Activated CD4-positive, alpha-beta T cell treated with anti-CD3 and anti-CD28 coated beads, Interleukin-10, Interleukin-2, amounts not matched to agents 100 ng/mL and 50 ng/mL, durations not matched to agents 16 hours and 8 hours (primary cell): ENCODE data around the gene ADAMTS12.

Source experiments
- DNase-seq: peaks from one replicate; pipeline ENCODE4 v3.0.0-alpha.2; 2020

ADAMTS12 gene

DNA sequence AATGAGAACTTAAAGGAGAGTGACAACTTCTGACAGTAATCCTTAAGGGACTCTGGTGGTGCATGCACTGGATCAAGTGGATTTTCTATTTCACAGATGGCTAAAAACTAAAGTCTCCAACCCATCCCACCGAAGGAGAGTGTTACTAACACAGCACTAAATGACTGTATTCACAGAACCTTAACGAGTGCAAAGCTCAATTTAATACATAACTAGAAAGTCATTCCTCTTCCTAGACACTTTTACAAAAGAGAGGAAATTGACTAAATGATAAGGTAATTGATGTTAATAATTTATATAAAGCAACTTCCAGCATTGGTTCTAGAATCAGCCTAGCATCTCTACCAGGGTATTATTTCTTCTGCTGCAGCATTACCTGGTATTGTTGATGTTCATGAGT is 189.8 kb downstream of the ADAMTS12 start:
- no peak for DNase-seq

DNA sequence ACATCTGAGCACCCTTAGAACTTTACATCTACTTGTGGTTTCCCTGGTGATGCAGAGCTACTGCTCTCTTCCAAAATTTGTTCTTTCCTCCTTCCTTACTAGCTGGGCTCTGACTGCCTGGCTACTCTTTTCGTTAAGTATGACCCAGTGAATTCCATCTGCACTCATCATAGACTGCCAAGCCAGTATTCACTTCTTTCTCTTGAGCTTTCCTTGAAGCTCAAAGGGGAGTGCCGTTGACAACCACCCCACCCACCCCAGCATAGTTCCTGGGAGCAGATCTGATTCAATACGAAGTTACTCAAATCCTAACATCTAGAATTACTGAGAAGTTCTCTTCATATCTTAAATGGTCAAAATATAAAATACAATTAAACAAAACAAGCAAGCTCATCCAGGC is 190.5 kb downstream of the ADAMTS12 start:
- DNase-seq: no peak

DNA sequence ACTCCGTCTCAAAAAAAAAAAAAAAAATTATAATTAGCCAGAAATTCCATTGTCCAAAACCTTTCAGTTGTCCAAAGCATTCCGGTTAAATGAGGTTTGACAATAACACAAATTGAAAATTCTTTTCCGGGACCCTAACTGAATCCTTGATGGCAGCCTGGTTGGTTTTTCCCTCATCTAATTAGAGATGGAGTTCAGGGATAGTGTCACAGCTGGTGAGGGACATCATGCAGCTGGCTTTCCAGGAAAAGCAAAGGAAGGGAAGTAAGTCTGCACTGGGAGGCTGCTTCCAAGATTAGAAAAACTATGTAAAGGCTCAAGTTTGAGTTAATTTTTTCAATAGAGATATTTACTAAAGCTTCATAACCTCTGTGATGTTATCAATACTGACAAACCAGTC is 195.4 kb downstream of the ADAMTS12 start:
- DNase-seq: no peak

DNA sequence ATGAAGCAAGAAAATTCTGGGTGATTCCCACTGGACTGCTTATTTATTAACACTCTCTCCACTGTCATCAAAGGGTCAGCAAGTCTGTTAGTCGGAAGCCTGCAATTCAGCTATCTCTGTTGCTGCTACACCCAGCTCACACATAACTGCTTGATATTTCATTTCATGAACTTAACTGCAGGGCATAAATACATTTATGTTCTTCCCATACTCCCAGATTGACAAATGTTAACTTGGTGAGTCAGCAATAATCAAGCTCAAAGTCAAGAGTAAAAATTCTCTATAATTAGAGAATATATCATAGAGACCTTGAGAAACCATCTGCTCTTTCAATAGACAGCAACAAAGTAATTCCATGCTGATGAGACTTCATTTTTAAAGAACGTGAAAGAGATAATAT is 198.8 kb downstream of the ADAMTS12 start:
- DNase-seq: no peak

DNA sequence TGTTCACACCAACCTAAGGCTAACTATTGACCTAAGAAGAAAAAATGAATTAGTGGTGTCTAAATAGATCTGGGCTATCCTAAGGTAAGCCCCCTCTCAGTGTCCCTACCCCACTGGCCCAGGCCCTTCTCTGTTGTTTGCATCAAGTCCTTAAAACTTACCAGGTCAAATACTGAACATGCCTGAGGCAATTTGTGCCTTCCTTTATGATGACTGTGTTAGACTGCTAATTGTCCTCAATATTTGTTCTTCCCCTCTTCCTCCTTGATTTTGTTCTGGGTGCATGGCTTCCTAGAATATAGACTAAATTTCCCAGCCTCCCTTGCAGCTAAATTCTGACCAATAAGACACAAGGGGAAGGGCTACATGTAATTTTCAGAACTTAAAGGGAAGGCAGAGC is 199.9 kb downstream of the ADAMTS12 start:
- DNase-seq: no peak

DNA sequence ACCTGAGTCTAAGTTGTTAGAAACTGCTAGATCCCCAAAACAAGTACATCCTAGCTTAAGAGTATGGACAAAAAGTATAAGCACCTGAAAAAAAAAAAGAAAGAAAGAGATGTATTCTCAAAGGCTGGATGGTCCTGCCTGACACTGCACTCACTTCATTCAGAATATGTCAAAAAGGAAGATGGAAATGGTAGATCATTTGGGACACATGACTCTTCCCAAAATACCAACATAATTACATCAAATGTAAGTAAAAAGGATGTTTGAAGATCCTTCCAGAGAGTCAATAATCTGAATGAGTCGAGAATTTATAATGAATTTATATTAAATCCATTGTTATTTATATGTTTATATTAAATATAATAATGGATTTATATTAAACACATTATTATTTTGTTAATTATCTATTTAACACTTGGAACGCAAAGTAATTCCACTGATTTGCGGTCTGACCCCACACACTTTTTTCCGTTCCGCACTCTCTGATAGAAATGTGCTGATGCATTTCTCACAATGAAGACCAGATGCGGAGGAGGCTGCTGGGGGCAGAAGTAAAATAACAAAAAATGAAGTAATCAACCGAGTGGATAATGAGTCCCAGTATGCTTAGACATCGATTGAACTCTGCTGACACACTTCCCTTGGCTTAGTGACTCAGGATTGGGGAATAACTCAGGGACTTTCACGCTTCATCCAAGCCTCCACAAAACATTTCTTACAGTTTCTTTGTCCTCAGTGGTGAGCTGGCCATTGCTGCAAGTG is 201.2 kb downstream of the ADAMTS12 start:
- no peak for DNase-seq

DNA sequence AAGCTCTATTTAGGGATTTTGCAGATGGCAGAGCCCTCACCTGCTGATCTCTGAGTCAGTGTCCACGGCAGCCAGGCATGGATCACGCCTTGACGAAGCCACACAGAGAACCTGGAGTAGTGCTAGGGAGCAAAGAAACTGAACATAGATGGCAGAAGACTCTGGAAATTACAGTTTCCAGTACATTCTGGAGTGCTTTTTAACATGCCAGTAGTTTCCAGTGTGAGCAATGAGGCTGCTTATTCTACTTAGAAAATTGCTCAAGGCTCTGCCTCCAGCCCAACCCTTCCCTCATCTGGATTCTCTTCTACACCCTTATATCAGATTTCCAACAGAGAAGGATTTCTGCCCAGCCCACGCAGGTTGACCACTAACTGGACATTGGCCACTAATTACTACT is 203.3 kb downstream of the ADAMTS12 start:
- DNase-seq: no peak

DNA sequence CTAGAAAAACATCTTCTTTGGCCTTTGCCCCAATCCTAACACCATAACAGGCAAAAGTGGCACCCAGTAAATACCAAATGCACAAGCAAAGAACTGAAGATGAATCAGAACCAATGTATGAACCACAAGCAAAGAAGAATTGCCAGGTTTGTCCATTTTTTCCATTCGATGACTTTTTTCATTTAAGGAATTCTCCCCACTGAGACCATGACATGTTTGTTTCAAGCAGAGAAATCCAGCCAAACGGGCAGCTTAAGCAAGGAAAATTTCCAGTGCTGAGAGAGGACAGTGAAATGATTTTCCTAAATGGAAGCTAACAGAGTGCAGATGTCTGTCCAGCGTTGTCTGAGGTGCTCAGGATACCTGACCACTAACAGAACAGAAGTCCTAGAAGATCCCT is 203.7 kb downstream of the ADAMTS12 start:
- DNase-seq: no peak

DNA sequence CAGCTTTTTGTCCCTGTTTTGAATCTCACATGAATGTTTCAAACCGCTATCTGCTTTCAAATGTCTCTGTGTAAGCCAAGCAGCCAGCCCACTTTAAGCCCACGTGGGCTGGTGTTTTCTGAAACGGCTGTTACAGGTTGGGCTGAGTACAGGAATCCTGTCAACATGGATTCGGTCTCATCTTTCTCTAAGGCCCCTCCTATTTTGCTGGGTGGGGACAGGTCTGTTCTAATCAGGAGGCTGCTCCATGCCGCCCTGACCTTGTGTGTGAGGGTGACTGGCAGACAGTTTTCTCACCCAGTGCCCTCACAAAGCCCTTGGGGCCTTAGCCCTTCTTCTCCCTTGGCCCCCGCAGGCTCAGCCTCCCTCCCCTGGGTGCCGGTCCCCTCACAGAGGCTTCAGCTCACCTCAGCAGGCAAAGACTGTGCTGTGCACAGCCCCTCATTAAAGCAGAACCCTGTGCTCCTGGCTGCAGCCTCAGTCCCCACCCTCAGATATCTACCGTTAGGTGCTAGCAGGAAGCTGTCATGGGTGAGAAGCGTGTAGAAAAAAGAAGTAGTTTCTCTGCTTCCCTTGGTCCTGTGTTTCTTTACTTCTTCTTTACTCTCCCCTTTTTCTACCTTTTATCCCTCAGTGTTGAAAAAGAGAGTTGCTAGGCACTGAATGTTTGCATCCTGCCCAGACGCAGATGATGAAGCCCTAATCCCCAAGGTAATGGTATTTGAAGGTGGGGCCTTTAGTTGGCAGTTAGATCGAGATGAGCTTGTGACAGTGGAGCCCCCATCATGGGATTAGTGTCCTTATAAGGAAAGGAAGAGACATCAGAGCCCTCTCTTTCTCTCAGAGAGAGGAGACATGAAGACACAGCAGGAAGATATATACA is 205.7 kb downstream of the ADAMTS12 start:
- DNase-seq: no peak

DNA sequence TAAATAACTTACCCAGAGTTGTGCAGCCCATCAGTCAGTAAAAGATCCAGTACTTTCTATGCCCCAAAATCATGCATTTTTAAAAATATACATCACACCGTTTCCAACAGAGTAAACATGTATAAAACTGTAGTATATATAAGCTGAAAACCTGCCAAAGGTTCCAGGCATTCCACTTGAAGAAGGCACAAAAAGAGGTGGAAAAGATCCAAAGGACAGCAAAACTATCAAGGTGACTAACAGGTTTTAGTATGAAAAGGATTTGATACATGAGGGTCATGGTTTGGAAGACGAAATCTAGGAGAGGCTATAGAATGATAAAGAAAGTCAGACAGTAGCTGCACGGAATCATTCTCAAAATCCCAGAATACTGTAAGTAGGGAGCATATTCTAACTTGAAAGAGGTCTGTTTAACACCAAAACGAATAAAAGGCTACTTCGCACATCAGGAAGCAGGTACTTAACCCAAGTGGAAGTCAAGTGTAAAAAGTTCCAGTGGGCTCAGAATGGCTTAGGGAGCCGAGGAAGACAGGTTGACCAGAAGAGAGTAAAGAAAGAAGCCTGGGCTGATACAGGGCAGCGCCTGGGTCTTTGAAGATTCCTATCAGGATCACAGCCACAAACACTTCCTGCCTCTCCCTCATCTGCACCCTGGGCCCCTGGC is 207.2 kb downstream of the ADAMTS12 start:
- no peak for DNase-seq

DNA sequence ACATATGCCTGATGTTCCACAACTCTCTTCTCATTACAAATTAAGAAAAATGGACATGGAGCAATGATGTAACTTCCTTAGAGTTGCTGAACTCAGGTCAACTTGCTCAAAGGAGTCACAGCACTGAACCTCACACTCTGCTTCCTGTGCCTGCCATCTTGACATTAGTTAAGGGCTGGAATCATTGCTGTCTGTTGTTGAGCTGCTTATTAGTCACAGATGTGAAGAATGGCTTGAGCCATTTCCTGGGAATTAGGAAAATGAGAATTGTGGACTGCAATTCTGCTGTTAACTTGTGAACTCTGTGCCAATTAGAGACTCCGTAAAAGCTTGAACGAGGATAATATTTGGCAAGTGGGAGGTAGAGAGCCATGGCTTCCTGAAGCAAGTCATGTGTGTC is 212.0 kb downstream of the ADAMTS12 start:
- DNase-seq: no peak

DNA sequence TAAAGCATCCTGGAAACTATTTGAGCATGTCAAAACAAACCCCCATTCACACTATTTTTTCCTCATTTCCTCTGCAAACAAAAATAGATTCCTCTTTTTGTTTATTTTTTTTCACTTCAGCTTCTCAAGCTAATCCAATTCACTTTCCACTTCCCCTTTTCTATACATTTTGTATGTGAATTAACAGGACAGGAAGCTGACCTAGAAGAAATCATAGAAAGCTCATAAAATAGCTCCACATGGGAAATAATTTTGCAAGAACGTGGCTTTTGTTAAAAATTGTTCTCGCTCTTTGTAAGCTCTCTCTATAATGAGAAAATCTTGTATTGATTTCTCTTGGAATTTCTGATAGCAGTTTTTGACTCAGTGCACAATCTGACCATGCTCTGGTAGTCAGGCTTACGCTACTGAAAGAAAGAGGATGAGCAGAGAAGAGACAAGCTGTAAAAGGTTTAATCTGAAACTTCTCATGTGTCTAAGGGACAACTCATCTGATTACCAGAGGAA is 215.8 kb downstream of the ADAMTS12 start:
- DNase-seq: no peak

DNA sequence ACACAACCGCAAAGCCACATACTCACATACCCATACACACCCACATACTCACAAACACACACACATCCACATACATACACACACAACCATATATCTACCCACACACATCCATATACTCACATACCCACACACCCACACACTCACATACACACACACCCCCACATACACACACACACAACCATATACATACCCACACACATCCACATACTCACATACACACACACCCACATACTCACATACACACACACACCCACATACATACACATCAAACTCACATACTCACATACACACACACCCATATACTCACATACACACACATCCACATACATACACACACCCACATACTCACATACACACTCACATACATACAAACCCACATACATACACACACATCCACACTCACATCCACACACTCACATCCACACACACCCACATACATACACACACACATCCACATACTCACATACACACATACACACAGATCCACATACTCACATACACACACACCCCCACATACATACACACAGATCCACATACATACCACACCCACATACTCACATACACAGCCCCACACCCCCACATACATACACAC is 220.0 kb downstream of the ADAMTS12 start:
- DNase-seq: no peak

DNA sequence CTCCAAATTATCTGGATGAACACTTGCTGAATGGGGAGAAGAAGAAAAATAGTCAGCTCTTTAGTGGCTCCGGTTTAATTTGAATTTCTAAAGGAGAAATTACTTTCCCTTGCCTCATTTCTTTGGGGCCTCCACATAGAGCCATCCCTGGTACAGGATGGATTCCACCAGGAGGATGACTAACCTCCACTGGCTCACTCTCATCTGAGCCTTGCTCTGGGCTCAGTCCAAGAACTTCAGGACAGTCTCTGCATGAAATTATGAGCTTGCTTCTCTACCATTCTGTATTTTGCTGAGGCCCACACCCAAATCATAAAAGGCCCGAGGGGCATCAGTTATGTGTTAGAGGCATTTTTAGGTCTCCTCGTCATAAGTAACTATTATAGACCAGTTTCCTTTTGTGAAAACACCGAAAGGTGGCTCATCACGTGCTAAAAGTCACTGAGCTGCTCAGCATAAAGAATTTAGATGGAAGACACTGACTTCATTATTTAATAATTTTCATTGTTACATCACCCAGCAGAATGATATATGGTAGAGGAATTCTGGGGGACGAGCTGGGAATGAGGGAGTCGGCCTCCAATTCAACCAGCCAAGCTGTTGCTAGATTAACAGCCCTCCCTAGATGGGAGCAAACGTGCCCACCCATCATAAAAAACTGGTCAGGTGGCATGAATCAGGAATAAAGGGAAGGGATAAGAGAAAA is 228.9 kb downstream of the ADAMTS12 start:
- DNase-seq: no peak

DNA sequence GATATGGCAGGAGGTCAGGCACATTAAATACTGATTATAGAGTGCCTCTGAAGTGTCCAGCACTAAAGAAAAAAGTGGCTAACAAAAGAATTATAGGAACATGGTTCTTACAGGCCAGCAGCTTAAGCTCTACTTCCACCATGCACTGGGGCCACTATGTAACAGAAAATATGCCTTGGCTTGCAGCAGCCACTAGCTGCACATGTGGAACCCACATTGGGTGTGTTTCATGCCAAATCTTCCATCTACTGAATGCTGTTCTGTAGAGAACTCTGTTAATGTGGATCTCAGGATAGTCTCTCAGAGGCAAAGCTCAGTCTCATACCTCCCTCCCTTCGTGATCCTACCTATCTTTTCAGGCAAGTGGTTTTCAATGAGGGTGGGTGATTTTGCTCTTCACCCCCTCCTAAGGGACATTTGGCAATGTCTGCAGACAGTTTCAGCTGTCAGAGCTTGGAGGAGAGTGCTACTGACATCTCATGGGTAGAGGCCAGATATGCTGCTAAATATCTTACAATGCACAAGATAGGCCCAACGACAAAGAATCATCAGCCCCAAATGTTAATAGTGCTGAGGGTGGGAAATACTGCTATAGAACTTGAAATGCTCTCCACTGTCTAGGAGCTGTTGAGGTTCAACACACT is 232.1 kb downstream of the ADAMTS12 start:
- DNase-seq: no peak

DNA sequence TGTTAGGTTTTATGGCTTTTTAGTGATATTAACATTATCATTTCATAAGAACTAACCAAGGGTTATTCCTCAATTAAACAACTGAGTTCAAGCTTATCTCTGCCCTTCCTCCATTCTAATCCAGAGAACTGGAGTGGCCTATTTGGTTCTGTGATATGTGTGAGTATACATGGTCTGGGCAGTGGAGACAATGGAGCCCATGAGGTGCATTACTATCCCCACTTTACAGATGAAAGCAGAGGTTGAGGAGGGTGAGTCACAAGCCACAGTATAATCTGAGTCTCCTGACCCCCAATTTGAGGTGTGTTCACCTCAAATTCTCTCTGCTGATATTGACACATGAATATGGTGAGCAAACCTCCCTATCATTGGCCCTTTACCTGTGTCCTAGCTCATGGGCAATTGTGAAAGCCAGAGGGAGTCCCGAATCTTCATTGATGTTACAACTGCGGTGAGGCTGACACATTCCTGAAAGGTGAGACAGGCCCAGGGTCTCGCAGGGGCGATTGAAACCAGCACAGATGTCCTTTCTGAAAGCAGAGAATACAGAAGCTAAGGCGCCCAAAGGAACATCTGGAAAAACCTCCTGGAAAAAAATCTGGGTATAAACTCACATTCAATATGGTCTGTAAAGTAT is 233.9 kb downstream of the ADAMTS12 start:
- no peak for DNase-seq

DNA sequence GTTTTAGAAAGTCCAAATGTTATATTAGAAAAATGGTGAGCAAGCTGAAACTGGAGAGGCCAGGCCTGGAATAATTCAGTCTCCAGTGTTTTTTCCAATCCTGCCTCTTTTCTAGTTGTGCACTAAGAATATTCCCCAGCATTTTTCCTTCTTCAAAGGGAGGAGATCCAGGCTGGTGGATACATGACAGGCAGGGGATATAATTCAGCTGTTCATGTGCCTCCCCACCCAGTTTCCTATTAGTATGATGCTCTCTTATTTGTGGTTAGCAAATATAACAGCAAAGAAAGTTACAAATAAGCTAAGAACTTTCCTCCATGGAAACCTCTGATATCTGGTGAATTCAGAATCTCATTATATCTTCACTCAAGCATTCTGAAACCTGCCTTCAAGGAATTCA is 234.6 kb downstream of the ADAMTS12 start:
- no peak for DNase-seq

DNA sequence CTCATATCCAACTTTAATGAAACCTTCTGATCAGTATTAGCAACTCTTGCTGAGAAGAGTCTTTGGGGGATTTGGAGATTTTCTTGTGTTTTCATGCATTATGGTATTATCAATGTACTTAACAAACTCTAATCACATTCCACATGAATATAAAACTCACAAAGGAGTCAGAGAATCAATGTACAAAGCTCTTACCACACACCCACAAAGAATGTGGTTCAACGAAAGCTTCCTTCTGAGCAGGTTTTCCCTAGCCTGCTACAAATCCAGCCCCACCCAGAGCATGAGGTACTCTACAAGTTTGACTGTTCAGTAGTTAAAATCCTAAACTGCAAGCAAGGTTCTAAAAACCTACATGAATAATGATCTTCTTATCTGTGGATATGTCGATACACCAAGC is 240.9 kb downstream of the ADAMTS12 start:
- no peak for DNase-seq

DNA sequence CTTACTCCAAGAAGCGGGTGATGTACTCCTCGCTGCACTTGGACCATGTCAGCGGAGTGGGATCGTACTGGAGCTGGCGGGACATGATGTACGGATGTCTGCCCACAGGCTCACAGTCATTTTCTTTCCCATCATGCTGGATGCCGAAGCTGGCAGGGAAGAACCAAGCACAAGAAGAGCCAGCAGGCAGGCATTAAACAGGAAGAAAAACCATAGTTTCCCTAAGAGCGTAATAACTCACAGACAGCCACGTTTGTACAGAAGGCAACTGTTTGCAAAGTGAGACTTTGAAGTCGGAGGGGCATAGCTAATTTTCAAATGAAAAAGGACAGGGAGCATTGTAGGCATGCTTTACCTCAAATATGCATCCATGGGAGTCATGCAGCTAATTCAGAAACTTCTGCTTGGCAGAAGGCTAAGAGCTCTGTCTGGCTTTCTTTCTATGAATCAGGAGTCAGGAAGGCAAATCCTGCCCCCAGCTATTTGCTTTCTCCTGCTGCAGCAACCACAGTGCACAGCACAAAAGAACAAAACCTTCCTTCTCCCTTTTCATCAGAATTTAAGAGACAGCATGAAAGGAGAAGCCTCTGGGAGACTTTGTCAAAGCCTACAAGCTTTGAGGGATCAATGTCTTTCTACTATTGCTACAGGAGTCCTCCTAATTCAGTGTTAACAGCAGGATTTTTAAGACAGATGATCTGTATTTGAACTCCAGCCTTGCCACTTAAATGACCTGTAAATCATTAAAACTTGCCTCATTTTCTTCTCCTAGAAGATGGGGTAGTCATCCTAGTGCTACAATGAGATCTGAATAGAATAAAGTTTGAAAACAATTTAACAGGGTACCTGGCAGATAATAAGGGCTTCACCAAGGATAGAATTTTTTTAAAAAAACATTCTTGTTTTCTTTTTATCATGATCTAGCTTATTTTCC is 242.0 kb downstream of the ADAMTS12 start:
- DNase-seq: no peak
